ENCODE results near the gene CCDC8.

The CCDC8 gene

GRCh38 chr19:46366620-46367292 lies 46.6 kb downstream of the CCDC8 start:
- no peak for TF ChIP-seq CTCF (IDR thresholded peaks at IDR 0.05)
- TF ChIP-seq ZFX (IDR thresholded peaks at IDR 0.05; ENCODE audit: borderline replicate concordance): no peak
- no peak overlapping the region for H3K27ac ChIP-seq

- no peak overlapping the region for H3K27ac ChIP-seq
- TF ChIP-seq ZFX (IDR thresholded peaks at IDR 0.05; ENCODE audit: borderline replicate concordance): no peak
- TF ChIP-seq CTCF (IDR thresholded peaks at IDR 0.05): no peak
Measured at GRCh38 chr19:46365561-46365960, 47.8 kb downstream of the CCDC8 start.

- TF ChIP-seq CTCF (IDR thresholded peaks at IDR 0.05) (no peak), ZFX (IDR thresholded peaks at IDR 0.05; ENCODE audit: borderline replicate concordance) (no peak)
Measured at GRCh38 chr19:46364359-46364758, 49.0 kb downstream of the CCDC8 start.

GRCh38 chr19:46361915-46362314 lies 51.4 kb downstream of the CCDC8 start:
- no peak overlapping the region for H3K27ac ChIP-seq
- TF ChIP-seq ZFX (IDR thresholded peaks at IDR 0.05; ENCODE audit: borderline replicate concordance) (no peak), CTCF (IDR thresholded peaks at IDR 0.05) (no peak)

More at GRCh38 chr19:46364359-46364758, 49.0 kb downstream of the CCDC8 start:
- H3K27ac ChIP-seq: no peak overlapping the region
